ENCODE data around the gene ALDH1A2.

The ALDH1A2 gene

DNA sequence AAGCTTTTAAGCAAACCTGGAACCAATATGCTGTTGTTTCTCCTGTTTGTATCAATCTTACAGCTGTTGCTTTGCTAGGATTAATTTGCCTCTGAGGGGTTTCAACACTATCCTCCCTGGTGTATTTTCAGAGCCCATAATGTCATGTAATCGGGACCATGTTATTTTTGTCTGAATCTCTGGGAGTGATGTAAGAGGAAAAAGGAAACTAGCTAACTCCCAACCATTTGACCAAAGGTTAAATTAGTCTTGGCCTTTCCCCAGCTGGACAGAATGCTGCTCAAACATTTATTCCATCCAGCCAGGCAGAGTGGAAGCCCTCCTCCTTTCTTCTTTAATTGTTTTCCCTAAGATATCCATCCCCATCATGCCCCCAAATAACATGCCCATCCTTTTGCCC lies 142.2 kb downstream of the ALDH1A2 start:
- no peak overlapping the region for H3K4me2 ChIP-seq
- no peak overlapping the region for H3K27ac ChIP-seq
- no peaks in the 10 kb centered on the region for H3K36me3 ChIP-seq (ENCODE audit: insufficient read depth)
- no peaks in the 10 kb centered on the region for H3K27me3 ChIP-seq (ENCODE audit: insufficient read depth, low read depth)
- H3K4me1 ChIP-seq (ENCODE audit: low read depth, poor library complexity, severe bottlenecking), result no peaks in the 10 kb centered on the region
- H3K4me3 ChIP-seq (IDR thresholded peaks at IDR 0.05; ENCODE audit: insufficient read depth, low read depth, low read length), result no peak overlapping the region
- TF ChIP-seq, protein P1, sequence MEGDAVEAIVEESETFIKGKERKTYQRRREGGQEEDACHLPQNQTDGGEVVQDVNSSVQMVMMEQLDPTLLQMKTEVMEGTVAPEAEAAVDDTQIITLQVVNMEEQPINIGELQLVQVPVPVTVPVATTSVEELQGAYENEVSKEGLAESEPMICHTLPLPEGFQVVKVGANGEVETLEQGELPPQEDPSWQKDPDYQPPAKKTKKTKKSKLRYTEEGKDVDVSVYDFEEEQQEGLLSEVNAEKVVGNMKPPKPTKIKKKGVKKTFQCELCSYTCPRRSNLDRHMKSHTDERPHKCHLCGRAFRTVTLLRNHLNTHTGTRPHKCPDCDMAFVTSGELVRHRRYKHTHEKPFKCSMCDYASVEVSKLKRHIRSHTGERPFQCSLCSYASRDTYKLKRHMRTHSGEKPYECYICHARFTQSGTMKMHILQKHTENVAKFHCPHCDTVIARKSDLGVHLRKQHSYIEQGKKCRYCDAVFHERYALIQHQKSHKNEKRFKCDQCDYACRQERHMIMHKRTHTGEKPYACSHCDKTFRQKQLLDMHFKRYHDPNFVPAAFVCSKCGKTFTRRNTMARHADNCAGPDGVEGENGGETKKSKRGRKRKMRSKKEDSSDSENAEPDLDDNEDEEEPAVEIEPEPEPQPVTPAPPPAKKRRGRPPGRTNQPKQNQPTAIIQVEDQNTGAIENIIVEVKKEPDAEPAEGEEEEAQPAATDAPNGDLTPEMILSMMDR (conservative IDR thresholded peaks at IDR 0.05; ENCODE audit: low read depth, low read length), result no peak
- no peaks in the 10 kb centered on the region for H3K79me2 ChIP-seq (ENCODE audit: insufficient read depth, low read depth)
- H4K20me1 ChIP-seq (ENCODE audit: insufficient read depth), result no peaks in the 10 kb centered on the region
- H2AFZ ChIP-seq (ENCODE audit: low read depth), result no peak overlapping the region
- no peak overlapping the region for H3K9ac ChIP-seq

- H3K79me2 ChIP-seq (ENCODE audit: insufficient read depth, low read depth), result no peaks in the 10 kb centered on the region
- H3K4me1 ChIP-seq (ENCODE audit: low read depth, poor library complexity, severe bottlenecking), result no peaks in the 10 kb centered on the region
- TF ChIP-seq, protein P1 (conservative IDR thresholded peaks at IDR 0.05; ENCODE audit: low read depth, low read length), result no peak
- no peaks in the 10 kb centered on the region for H4K20me1 ChIP-seq (ENCODE audit: insufficient read depth)
- no peak overlapping the region for H3K27ac ChIP-seq
- H3K9ac ChIP-seq, result no peak overlapping the region
- H2AFZ ChIP-seq (ENCODE audit: low read depth), result no peak overlapping the region
- H3K27me3 ChIP-seq (ENCODE audit: insufficient read depth, low read depth), result no peaks in the 10 kb centered on the region
- H3K36me3 ChIP-seq (ENCODE audit: insufficient read depth), result no peaks in the 10 kb centered on the region
- H3K4me3 ChIP-seq (IDR thresholded peaks at IDR 0.05; ENCODE audit: insufficient read depth, low read depth, low read length), result no peak overlapping the region
- H3K4me2 ChIP-seq, result no peak overlapping the region
These were observed 142.7 kb downstream of the ALDH1A2 start for GRCh38 chr15:57922776-57923175.

GRCh38 chr15:57921371-57921770 lies 144.1 kb downstream of the ALDH1A2 start:
- no peak overlapping the region for H3K4me2 ChIP-seq
- H3K27me3 ChIP-seq (ENCODE audit: insufficient read depth, low read depth), result no peaks in the 10 kb centered on the region
- TF ChIP-seq, protein P1 (conservative IDR thresholded peaks at IDR 0.05; ENCODE audit: low read depth, low read length), result no peak
- no peak overlapping the region for H2AFZ ChIP-seq (ENCODE audit: low read depth)
- no peak overlapping the region for H3K9ac ChIP-seq
- H3K79me2 ChIP-seq (ENCODE audit: insufficient read depth, low read depth), result no peaks in the 10 kb centered on the region
- H3K27ac ChIP-seq, result no peak overlapping the region
- no peaks in the 10 kb centered on the region for H3K4me1 ChIP-seq (ENCODE audit: low read depth, poor library complexity, severe bottlenecking)
- H3K36me3 ChIP-seq (ENCODE audit: insufficient read depth), result no peaks in the 10 kb centered on the region
- no peak overlapping the region for H3K4me3 ChIP-seq (IDR thresholded peaks at IDR 0.05; ENCODE audit: insufficient read depth, low read depth, low read length)
- no peaks in the 10 kb centered on the region for H4K20me1 ChIP-seq (ENCODE audit: insufficient read depth)

DNA sequence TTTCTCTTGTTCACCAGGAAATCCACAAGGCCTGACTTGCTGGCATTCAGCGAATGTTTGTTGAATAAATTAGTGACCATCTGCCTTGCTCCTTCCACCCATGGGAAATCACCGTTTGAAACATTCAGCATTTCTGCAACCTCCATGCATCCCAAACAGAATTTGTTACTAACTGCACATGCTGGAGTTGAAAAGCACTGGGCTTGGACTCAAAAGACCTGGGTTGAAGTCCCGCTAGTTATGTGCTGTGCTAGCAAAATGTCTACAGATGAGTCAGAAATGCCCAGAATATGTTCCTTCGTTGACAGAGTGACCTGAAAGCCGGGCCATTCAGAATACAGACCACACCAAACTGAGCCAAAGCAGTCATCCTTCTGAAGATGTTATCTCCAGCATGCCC lies 144.6 kb downstream of the ALDH1A2 start:
- Histone ChIP-seq H3K27me3 (ENCODE audit: insufficient read depth, low read depth) (no peaks in the 10 kb centered on the region), H3K4me3 (IDR thresholded peaks at IDR 0.05; ENCODE audit: insufficient read depth, low read depth, low read length) (no peak overlapping the region), H3K27ac (no peak overlapping the region), H4K20me1 (ENCODE audit: insufficient read depth) (no peaks in the 10 kb centered on the region), H3K79me2 (ENCODE audit: insufficient read depth, low read depth) (no peaks in the 10 kb centered on the region), H2AFZ (ENCODE audit: low read depth) (no peak overlapping the region), H3K9ac (no peak overlapping the region), H3K36me3 (ENCODE audit: insufficient read depth) (no peaks in the 10 kb centered on the region), H3K4me1 (ENCODE audit: low read depth, poor library complexity, severe bottlenecking) (no peaks in the 10 kb centered on the region), H3K4me2 (no peak overlapping the region)
- TF ChIP-seq, protein P1 (conservative IDR thresholded peaks at IDR 0.05; ENCODE audit: low read depth, low read length), result no peak
